Measurements from ENCODE around the gene LIN37.

DNA sequence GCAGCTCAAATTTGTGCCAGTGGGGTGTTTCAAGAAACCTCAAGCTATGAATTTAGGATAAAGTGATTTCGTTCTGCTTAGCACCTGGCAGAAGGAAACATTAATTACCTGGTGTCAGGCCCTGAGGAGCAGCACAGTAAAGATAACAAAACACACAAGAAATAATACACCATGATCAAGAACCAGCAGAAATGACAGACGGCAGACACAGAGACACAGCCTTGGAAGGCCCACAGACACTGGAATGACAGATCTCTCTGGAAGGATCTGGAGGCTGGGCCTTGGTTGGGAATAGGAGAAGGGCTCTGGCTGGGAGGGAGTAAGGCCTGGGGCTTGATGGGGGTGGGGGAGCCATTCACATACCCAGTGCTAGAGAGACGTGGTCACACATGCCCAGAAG, 53.5 kb downstream of the LIN37 start:
- TF ChIP-seq POLR2AphosphoS5 (IDR thresholded peaks at IDR 0.05; ENCODE audit: low read depth, low read length) = no peak
- TF ChIP-seq SP1 (IDR thresholded peaks at IDR 0.05; ENCODE audit: low read depth) = no peak
- no peak for TF ChIP-seq POLR2A (IDR thresholded peaks at IDR 0.05; ENCODE audit: borderline replicate concordance, extremely low read depth, insufficient read depth, insufficient read length)
- TF ChIP-seq, protein P1, sequence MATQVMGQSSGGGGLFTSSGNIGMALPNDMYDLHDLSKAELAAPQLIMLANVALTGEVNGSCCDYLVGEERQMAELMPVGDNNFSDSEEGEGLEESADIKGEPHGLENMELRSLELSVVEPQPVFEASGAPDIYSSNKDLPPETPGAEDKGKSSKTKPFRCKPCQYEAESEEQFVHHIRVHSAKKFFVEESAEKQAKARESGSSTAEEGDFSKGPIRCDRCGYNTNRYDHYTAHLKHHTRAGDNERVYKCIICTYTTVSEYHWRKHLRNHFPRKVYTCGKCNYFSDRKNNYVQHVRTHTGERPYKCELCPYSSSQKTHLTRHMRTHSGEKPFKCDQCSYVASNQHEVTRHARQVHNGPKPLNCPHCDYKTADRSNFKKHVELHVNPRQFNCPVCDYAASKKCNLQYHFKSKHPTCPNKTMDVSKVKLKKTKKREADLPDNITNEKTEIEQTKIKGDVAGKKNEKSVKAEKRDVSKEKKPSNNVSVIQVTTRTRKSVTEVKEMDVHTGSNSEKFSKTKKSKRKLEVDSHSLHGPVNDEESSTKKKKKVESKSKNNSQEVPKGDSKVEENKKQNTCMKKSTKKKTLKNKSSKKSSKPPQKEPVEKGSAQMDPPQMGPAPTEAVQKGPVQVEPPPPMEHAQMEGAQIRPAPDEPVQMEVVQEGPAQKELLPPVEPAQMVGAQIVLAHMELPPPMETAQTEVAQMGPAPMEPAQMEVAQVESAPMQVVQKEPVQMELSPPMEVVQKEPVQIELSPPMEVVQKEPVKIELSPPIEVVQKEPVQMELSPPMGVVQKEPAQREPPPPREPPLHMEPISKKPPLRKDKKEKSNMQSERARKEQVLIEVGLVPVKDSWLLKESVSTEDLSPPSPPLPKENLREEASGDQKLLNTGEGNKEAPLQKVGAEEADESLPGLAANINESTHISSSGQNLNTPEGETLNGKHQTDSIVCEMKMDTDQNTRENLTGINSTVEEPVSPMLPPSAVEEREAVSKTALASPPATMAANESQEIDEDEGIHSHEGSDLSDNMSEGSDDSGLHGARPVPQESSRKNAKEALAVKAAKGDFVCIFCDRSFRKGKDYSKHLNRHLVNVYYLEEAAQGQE (IDR thresholded peaks at IDR 0.05; ENCODE audit: low read depth) = no peak
- TF ChIP-seq, protein P2, sequence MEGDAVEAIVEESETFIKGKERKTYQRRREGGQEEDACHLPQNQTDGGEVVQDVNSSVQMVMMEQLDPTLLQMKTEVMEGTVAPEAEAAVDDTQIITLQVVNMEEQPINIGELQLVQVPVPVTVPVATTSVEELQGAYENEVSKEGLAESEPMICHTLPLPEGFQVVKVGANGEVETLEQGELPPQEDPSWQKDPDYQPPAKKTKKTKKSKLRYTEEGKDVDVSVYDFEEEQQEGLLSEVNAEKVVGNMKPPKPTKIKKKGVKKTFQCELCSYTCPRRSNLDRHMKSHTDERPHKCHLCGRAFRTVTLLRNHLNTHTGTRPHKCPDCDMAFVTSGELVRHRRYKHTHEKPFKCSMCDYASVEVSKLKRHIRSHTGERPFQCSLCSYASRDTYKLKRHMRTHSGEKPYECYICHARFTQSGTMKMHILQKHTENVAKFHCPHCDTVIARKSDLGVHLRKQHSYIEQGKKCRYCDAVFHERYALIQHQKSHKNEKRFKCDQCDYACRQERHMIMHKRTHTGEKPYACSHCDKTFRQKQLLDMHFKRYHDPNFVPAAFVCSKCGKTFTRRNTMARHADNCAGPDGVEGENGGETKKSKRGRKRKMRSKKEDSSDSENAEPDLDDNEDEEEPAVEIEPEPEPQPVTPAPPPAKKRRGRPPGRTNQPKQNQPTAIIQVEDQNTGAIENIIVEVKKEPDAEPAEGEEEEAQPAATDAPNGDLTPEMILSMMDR (IDR thresholded peaks at IDR 0.05 in 2 of 3, conservative IDR thresholded peaks at IDR 0.05 in 1 of 3; ENCODE audit: borderline replicate concordance in 1 of 3, insufficient read depth in 1 of 3, low read depth in 2 of 3, low read length in 2 of 3) = no peak
- no peak for TF ChIP-seq SIN3A (IDR thresholded peaks at IDR 0.05; ENCODE audit: low read depth)
- TF ChIP-seq JUND (IDR thresholded peaks at IDR 0.05) = no peak
- TF ChIP-seq EZH2 (IDR thresholded peaks at IDR 0.05) = no peak
- no peak for TF ChIP-seq SRF (IDR thresholded peaks at IDR 0.05; ENCODE audit: low read depth)
- TF ChIP-seq ELF1 (IDR thresholded peaks at IDR 0.05; ENCODE audit: borderline replicate concordance, low read depth) = no peak
- TF ChIP-seq EGR1 (IDR thresholded peaks at IDR 0.05; ENCODE audit: low read depth) = no peak

All from HCT116 (cell line).